Neural progenitor cell (in vitro differentiated cells): ENCODE data around the gene PYGM. TPM values are rescaled to one million over a fixed set of nuclear protein-coding genes. Genes with fewer than 3 reads are reported as not detected.

Source experiments
- DNase-seq: peaks from one replicate; pipeline ENCODE4 v3.0.0-alpha.2; 2016; ENCODE audit warnings: low spot score
- H2AFZ ChIP-seq: fragments of 200-600 bp; sonication (generic); replicated peaks from 2 replicates; pipeline ENCODE4 v1.6.1; 2016; ENCODE audit warnings: antibody characterized with exemption
- H3F3A ChIP-seq: fragments of 200-600 bp; sonication (generic); 2 replicates; pipeline ENCODE4 v1.6.1; 2016; ENCODE audit warnings: antibody characterized with exemption, low read depth
- H3K27ac ChIP-seq: fragments of 200-600 bp; sonication (generic); 2 replicates; pipeline ENCODE4 v1.5.1; 2016; ENCODE audit warnings: mild to moderate bottlenecking
- H3K27me3 ChIP-seq: fragments of 200-600 bp; sonication (generic); 2 replicates; pipeline ENCODE4 v1.6.1; 2016; ENCODE audit warnings: mild to moderate bottlenecking, moderate library complexity
- H3K36me3 ChIP-seq: fragments of 200-600 bp; sonication (generic); 2 replicates; pipeline ENCODE4 v1.5.1; 2016
- H3K4me1 ChIP-seq: fragments of 200-600 bp; sonication (generic); 2 replicates; pipeline ENCODE4 v1.6.1; 2016; ENCODE audit warnings: mixed run types
- H3K4me2 ChIP-seq: fragments of 200-600 bp; sonication (generic); 2 replicates; pipeline ENCODE4 v1.6.1; 2016
- H3K4me3 ChIP-seq: fragments of 200-600 bp; sonication (generic); 2 replicates; pipeline ENCODE4 v1.5.1; 2016
- H3K79me2 ChIP-seq: fragments of 200-600 bp; sonication (generic); 2 replicates; pipeline ENCODE4 v1.6.1; 2016; ENCODE audit warnings: low read depth
- H3K9ac ChIP-seq: fragments of 200-600 bp; sonication (generic); 2 replicates; pipeline ENCODE4 v1.6.1; 2016
- H3K9me3 ChIP-seq: fragments of 200-600 bp; sonication (generic); 2 replicates; pipeline ENCODE4 v1.5.1; 2016; ENCODE audit warnings: low read depth
- H4K20me1 ChIP-seq: fragments of 200-600 bp; sonication (generic); 2 replicates; pipeline ENCODE4 v1.6.1; 2016; ENCODE audit warnings: low read depth
- H3K27ac Mint-ChIP-seq: 3 replicates; pipeline ENCODE4 v1.8.0; 2021; ENCODE audit warnings: mixed read lengths
- H3K27me3 Mint-ChIP-seq: 2 replicates; pipeline ENCODE4 v1.8.0; 2022; ENCODE audit warnings: low read depth, mild to moderate bottlenecking, inconsistent platforms, moderate library complexity, mixed read lengths; ENCODE audit not compliant: insufficient read depth
- H3K36me3 Mint-ChIP-seq: 3 replicates; pipeline ENCODE4 v1.8.0; 2021; ENCODE audit warnings: mixed read lengths
- H3K4me1 Mint-ChIP-seq: 3 replicates; pipeline ENCODE4 v1.8.0; 2021; ENCODE audit warnings: mixed read lengths
- H3K4me3 Mint-ChIP-seq: 3 replicates; pipeline ENCODE4 v1.8.0; 2021; ENCODE audit warnings: mild to moderate bottlenecking, moderate library complexity, mixed read lengths
- H3K9me3 Mint-ChIP-seq: 3 replicates; pipeline ENCODE4 v1.8.0; 2020; ENCODE audit warnings: mixed read lengths
- EZH2 ChIP-seq: fragments of 200-600 bp; sonication (generic); IDR thresholded peaks from 2 replicates; pipeline ENCODE4 v1.6.1; 2017; ENCODE audit warnings: antibody characterized with exemption, mild to moderate bottlenecking, moderate library complexity
- EZH2phosphoT487 ChIP-seq: fragments of 200-600 bp; sonication (generic); IDR thresholded peaks from 2 replicates; pipeline ENCODE4 v1.6.1; 2017; ENCODE audit warnings: antibody characterized with exemption
- total RNA-seq: library from RNA; depleted of rRNA; stranded (reverse); fragments of >200 nt; gene quantifications from 2 replicates; pipeline ENCODE4 v1.2.3, GENCODE V29; 2015; ENCODE audit warnings: low replicate concordance
- TF ChIP-seq, protein P1 (sequence below): fragments of 200-600 bp; sonication (generic); IDR thresholded peaks from 2 replicates; pipeline ENCODE4 v1.5.1; 2017; ENCODE audit warnings: antibody characterized with exemption, mild to moderate bottlenecking

PYGM gene
- total RNA-seq, 1 donor from 2014 or later: 1.4 TPM

- Histone ChIP-seq H3F3A (peaks cover 19% of the 10 kb centered on the region), H3K9ac (no peak overlapping the region), H2AFZ (peak overlapping the region; percentile 88), H3K4me3 (no peak overlapping the region), H3K9me3 (no peaks in the 10 kb centered on the region), H4K20me1 (no peaks in the 10 kb centered on the region), H3K27me3 (peaks cover 10% of the 10 kb centered on the region), H3K4me1 (peaks cover 25% of the 10 kb centered on the region), H3K36me3 (no peaks in the 10 kb centered on the region), H3K79me2 (no peaks in the 10 kb centered on the region), H3K4me2 (peak overlapping the region; percentile 70), H3K27ac (no peak overlapping the region)
- Mint-ChIP-seq H3K4me1 (peaks cover 51% of the 10 kb centered on the region), H3K27me3 (peaks cover 7% of the 10 kb centered on the region), H3K9me3 (no peaks in the 10 kb centered on the region), H3K36me3 (peaks cover 2% of the 10 kb centered on the region), H3K4me3 (peak overlapping the region; percentile 62), H3K27ac (peak overlapping the region; percentile 77)
- peak; percentile 84 for DNase-seq
- TF ChIP-seq, protein P1, sequence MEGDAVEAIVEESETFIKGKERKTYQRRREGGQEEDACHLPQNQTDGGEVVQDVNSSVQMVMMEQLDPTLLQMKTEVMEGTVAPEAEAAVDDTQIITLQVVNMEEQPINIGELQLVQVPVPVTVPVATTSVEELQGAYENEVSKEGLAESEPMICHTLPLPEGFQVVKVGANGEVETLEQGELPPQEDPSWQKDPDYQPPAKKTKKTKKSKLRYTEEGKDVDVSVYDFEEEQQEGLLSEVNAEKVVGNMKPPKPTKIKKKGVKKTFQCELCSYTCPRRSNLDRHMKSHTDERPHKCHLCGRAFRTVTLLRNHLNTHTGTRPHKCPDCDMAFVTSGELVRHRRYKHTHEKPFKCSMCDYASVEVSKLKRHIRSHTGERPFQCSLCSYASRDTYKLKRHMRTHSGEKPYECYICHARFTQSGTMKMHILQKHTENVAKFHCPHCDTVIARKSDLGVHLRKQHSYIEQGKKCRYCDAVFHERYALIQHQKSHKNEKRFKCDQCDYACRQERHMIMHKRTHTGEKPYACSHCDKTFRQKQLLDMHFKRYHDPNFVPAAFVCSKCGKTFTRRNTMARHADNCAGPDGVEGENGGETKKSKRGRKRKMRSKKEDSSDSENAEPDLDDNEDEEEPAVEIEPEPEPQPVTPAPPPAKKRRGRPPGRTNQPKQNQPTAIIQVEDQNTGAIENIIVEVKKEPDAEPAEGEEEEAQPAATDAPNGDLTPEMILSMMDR: no peak
- no peak for TF ChIP-seq EZH2phosphoT487
- no peak for TF ChIP-seq EZH2
These were observed 29.9 kb downstream of the PYGM start for GRCh38 chr11:64729851-64730382.

DNA sequence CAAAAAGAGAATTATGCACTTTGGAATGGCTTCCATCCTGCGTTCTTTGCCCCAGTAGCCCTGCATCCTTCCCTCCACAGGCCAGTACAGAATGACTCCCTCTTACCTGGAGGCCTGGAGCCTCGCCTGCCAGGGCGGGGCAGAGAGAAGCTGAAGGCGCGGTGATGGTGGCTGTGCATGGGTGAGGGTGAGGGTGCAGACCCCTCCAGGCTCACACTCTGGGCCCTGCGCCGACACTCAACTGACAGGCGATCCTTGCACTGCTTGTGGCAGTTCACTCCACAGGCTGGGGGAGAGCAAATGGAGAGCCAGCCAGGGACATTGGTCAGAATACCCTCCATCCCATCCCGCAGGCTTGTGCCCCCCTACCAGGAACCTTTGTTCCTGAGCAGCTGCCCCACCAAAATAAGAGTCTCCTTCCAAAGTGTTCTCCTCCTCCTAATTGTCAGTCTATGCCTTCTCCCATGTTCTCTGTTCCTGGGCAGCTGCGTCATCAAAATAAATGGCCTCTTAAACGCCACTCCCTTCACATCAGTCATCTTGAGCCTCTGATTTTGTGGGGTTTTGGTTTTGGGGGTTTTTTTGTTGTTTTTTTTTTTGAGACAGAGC lies 30.9 kb downstream of the PYGM start:
- Histone ChIP-seq H3K27me3 (peaks cover 10% of the 10 kb centered on the region), H3K9ac (no peak overlapping the region), H3K79me2 (no peaks in the 10 kb centered on the region), H4K20me1 (no peaks in the 10 kb centered on the region), H3K4me2 (no peak overlapping the region), H3K27ac (no peak overlapping the region), H3K4me1 (peaks cover 25% of the 10 kb centered on the region), H3F3A (peaks cover 19% of the 10 kb centered on the region), H2AFZ (no peak overlapping the region), H3K4me3 (no peak overlapping the region), H3K36me3 (no peaks in the 10 kb centered on the region), H3K9me3 (no peaks in the 10 kb centered on the region)
- TF ChIP-seq EZH2phosphoT487: no peak
- TF ChIP-seq EZH2: no peak
- TF ChIP-seq, protein P1: no peak
- no peak for DNase-seq
- Mint-ChIP-seq H3K9me3 (no peaks in the 10 kb centered on the region), H3K27ac (peak overlapping the region; percentile 57), H3K4me3 (no peak overlapping the region), H3K4me1 (peaks cover 56% of the 10 kb centered on the region), H3K36me3 (peaks cover 2% of the 10 kb centered on the region), H3K27me3 (peaks cover 9% of the 10 kb centered on the region)

GRCh38 chr11:64726867-64727530 lies 32.8 kb downstream of the PYGM start:
- H3K9me3 Mint-ChIP-seq: no peaks in the 10 kb centered on the region
- TF ChIP-seq EZH2phosphoT487: no peak
- TF ChIP-seq, protein P1: no peak
- TF ChIP-seq EZH2: no peak
- H2AFZ ChIP-seq: no peak overlapping the region
- no peak overlapping the region for H3K27ac ChIP-seq
- H3K36me3 ChIP-seq: no peaks in the 10 kb centered on the region
- H3K4me3 Mint-ChIP-seq: peak overlapping the region; percentile 71
- H3K27me3 ChIP-seq: peaks cover 23% of the 10 kb centered on the region
- H3K4me1 ChIP-seq: peaks cover 25% of the 10 kb centered on the region
- no peak overlapping the region for H3K4me3 ChIP-seq
- peaks cover 18% of the 10 kb centered on the region for H3F3A ChIP-seq
- no peaks in the 10 kb centered on the region for H4K20me1 ChIP-seq
- no peak for DNase-seq
- H3K9me3 ChIP-seq: no peaks in the 10 kb centered on the region
- peaks cover 16% of the 10 kb centered on the region for H3K27me3 Mint-ChIP-seq
- peaks cover 58% of the 10 kb centered on the region for H3K4me1 Mint-ChIP-seq
- peaks cover 2% of the 10 kb centered on the region for H3K36me3 Mint-ChIP-seq
- peak overlapping the region; percentile 81 for H3K27ac Mint-ChIP-seq
- no peaks in the 10 kb centered on the region for H3K79me2 ChIP-seq
- no peak overlapping the region for H3K9ac ChIP-seq
- no peak overlapping the region for H3K4me2 ChIP-seq
